A549 (cell line): Measurements from ENCODE around the gene TMEM255A.

Experiments used
- CBX2 ChIP-seq: fragments of 200-600 bp; sonication (generic); IDR thresholded peaks from 2 replicates; pipeline ENCODE4 v1.6.1; 2016; ENCODE audit warnings: low read depth, mild to moderate bottlenecking, borderline replicate concordance
- CEBPB ChIP-seq, 2 experiments: fragments of >200 bp in 1 of 2; sonication (Bioruptor Twin) in 1 of 2; formaldehyde crosslinking in 1 of 2; IDR thresholded peaks; 2 replicates each; pipeline ENCODE4 v1.6.1; 2012 to 2016
- CHD4 ChIP-seq: fragments of 200-600 bp; sonication (generic); IDR thresholded peaks from 2 replicates; pipeline ENCODE4 v1.6.1; 2016; ENCODE audit warnings: antibody characterized with exemption, mild to moderate bottlenecking, borderline replicate concordance
- EP300 ChIP-seq, 2 experiments: fragments of >200 bp; sonication (Bioruptor Twin); formaldehyde crosslinking; IDR thresholded peaks; 2 replicates in 1 of 2; 3 replicates in 1 of 2; pipeline ENCODE4 v1.6.1; 2016 to 2017
- MAFK ChIP-seq: fragments of 450-650 bp; IDR thresholded peaks from 2 replicates; pipeline ENCODE4 v1.6.1; 2014; ENCODE audit not compliant: partially characterized antibody
- MYC ChIP-seq: IDR thresholded peaks from 2 replicates; pipeline ENCODE4 v1.6.1; 2012; ENCODE audit warnings: mild to moderate bottlenecking, inconsistent platforms, low read length, improper control_type of control experiment, borderline replicate concordance
- NR3C1 ChIP-seq: fragments of >200 bp; sonication (Bioruptor Twin); formaldehyde crosslinking; IDR thresholded peaks from 3 replicates; pipeline ENCODE4 v1.6.1; 2017
- PHF8 ChIP-seq: fragments of 200-600 bp; sonication (generic); IDR thresholded peaks from 2 replicates; pipeline ENCODE4 v1.6.1; 2016; ENCODE audit warnings: low read depth, mild to moderate bottlenecking, antibody characterized with exemption, moderate library complexity, borderline replicate concordance
- POLR2A ChIP-seq: IDR thresholded peaks from 2 replicates; pipeline ENCODE4 v1.6.1; 2012; ENCODE audit warnings: mild to moderate bottlenecking, low read length
- RAD21 ChIP-seq, 2 experiments: fragments of >200 bp in 1 of 2; sonication (Bioruptor Twin) in 1 of 2; formaldehyde crosslinking in 1 of 2; IDR thresholded peaks in 1 of 2; conservative IDR thresholded peaks in 1 of 2; 2 replicates in 1 of 2; 3 replicates in 1 of 2; pipeline ENCODE4 v1.6.1; 2012 to 2018; ENCODE audit warnings: inconsistent platforms in 1 of 2
- RCOR1 ChIP-seq: fragments of 150-350 bp; IDR thresholded peaks from 2 replicates; pipeline ENCODE4 v1.6.1; 2014; ENCODE audit warnings: antibody characterized with exemption, low read length, low read depth
- RNF2 ChIP-seq: fragments of 200-600 bp; sonication (generic); IDR thresholded peaks from 2 replicates; pipeline ENCODE4 v1.6.1; 2016; ENCODE audit warnings: low read depth, mild to moderate bottlenecking, antibody characterized with exemption, moderate library complexity, borderline replicate concordance
- SREBF2 ChIP-seq: fragments of 450-650 bp; IDR thresholded peaks from 2 replicates; pipeline ENCODE4 v1.6.1; 2014; ENCODE audit warnings: mild to moderate bottlenecking, moderate library complexity
- TF ChIP-seq, protein P1 (sequence below): fragments of >200 bp; sonication (Bioruptor Twin); formaldehyde crosslinking; IDR thresholded peaks from 3 replicates; pipeline ENCODE4 v1.5.1; 2016

DNA sequence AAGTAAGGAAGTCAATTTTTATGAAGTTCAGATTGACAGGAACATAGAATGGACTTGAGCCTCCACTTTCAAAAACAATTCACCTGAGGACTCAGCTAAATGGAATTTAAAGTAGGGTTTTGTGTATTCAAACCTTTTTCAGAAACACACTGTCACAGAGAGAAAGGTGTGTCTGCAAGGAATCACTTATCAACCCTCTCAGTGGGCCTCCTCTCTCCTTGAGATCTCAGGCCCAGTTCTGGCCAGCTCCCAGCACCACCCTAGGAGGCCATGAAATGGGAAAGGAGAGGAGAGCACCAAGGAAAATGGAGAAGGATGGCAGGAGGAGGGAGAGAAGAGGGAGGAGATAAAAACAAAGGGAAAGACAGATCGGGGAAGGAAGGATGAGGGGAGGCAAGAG is 28.6 kb downstream of the TMEM255A start:
- TF ChIP-seq MYC (no peak), POLR2A (no peak), SREBF2 (no peak), CBX2 (no peak), CHD4 (no peak), RCOR1 (no peak), MAFK (no peak), CEBPB (IDR thresholded peaks at IDR 0.05) (no peak), RNF2 (no peak), PHF8 (no peak), EP300 (IDR thresholded peaks at IDR 0.05) (no peak), RAD21 (conservative IDR thresholded peaks at IDR 0.05 in 1 of 2, IDR thresholded peaks at IDR 0.05 in 1 of 2) (no peak), NR3C1 (no peak)
- TF ChIP-seq, protein P1, sequence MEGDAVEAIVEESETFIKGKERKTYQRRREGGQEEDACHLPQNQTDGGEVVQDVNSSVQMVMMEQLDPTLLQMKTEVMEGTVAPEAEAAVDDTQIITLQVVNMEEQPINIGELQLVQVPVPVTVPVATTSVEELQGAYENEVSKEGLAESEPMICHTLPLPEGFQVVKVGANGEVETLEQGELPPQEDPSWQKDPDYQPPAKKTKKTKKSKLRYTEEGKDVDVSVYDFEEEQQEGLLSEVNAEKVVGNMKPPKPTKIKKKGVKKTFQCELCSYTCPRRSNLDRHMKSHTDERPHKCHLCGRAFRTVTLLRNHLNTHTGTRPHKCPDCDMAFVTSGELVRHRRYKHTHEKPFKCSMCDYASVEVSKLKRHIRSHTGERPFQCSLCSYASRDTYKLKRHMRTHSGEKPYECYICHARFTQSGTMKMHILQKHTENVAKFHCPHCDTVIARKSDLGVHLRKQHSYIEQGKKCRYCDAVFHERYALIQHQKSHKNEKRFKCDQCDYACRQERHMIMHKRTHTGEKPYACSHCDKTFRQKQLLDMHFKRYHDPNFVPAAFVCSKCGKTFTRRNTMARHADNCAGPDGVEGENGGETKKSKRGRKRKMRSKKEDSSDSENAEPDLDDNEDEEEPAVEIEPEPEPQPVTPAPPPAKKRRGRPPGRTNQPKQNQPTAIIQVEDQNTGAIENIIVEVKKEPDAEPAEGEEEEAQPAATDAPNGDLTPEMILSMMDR = no peak
